ENCODE measurements around the gene SIRPG.
"Not testable (repeated sequence)": the region's sequence is repeated elsewhere in the genome, so short reads cannot be mapped to it uniquely, and the experiment has no call there.

GRCh38 chr20:1608678-1609347 lies 48.8 kb downstream of the SIRPG start:
- not testable (repeated sequence) for TF ChIP-seq CTCF, EZH2 (IDR thresholded peaks at IDR 0.05)
